Neutrophil (primary cell): ENCODE measurements around the gene CDCP1.

Experiments
- H3K27ac ChIP-seq: fragments of 200-600 bp; sonication (generic); 2 replicates; pipeline ENCODE4 v1.5.1; 2016; ENCODE audit warnings: mild to moderate bottlenecking, moderate library complexity
- H3K27me3 ChIP-seq: fragments of 200-600 bp; sonication (generic); 2 replicates; pipeline ENCODE4 v1.6.0; 2016; ENCODE audit warnings: mild to moderate bottlenecking
- H3K36me3 ChIP-seq: fragments of 200-600 bp; sonication (generic); 2 replicates; pipeline ENCODE4 v1.5.1; 2017
- H3K4me1 ChIP-seq, 2 experiments: fragments of 200-600 bp in 1 of 2; sonication (generic) in 1 of 2; 1 replicate in 1 of 2; 2 replicates in 1 of 2; pipeline versions ENCODE4 v1.5.1 to v1.6.1; 2013 to 2016; ENCODE audit warnings: low read depth in 1 of 2, low read length in 1 of 2, mild to moderate bottlenecking in 1 of 2, moderate library complexity in 1 of 2; ENCODE audit not compliant: control insufficient read depth in 1 of 2, insufficient read depth in 1 of 2
- H3K4me3 ChIP-seq, 2 experiments: fragments of 200-600 bp in 1 of 2; sonication (generic) in 1 of 2; 1 replicate in 1 of 2; 2 replicates in 1 of 2; pipeline ENCODE4 v1.5.1; 2013 to 2016; ENCODE audit warnings: low read depth in 1 of 2, low read length in 1 of 2, mild to moderate bottlenecking in 1 of 2, moderate library complexity in 1 of 2
- H3K9me3 ChIP-seq: fragments of 200-600 bp; sonication (generic); 2 replicates; pipeline ENCODE4 v1.5.1; 2016
- TF ChIP-seq, protein P1 (sequence below): fragments of 200-600 bp; sonication (generic); IDR thresholded peaks from 2 replicates; pipeline ENCODE4 v1.5.1; 2016; ENCODE audit warnings: antibody characterized with exemption

Gene CDCP1

GRCh38 chr3:45043728-45044299 lies 102.4 kb downstream of the CDCP1 start:
- Histone ChIP-seq H3K27me3 (no peaks in the 10 kb centered on the region), H3K4me1 (peaks cover 18 to 28% of the 10 kb centered on the region in 2 experiments), H3K27ac (peak overlapping the region; percentile 53), H3K4me3 (no peak overlapping the region), H3K36me3 (no peaks in the 10 kb centered on the region), H3K9me3 (no peaks in the 10 kb centered on the region)
- TF ChIP-seq, protein P1, sequence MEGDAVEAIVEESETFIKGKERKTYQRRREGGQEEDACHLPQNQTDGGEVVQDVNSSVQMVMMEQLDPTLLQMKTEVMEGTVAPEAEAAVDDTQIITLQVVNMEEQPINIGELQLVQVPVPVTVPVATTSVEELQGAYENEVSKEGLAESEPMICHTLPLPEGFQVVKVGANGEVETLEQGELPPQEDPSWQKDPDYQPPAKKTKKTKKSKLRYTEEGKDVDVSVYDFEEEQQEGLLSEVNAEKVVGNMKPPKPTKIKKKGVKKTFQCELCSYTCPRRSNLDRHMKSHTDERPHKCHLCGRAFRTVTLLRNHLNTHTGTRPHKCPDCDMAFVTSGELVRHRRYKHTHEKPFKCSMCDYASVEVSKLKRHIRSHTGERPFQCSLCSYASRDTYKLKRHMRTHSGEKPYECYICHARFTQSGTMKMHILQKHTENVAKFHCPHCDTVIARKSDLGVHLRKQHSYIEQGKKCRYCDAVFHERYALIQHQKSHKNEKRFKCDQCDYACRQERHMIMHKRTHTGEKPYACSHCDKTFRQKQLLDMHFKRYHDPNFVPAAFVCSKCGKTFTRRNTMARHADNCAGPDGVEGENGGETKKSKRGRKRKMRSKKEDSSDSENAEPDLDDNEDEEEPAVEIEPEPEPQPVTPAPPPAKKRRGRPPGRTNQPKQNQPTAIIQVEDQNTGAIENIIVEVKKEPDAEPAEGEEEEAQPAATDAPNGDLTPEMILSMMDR = no peak

DNA sequence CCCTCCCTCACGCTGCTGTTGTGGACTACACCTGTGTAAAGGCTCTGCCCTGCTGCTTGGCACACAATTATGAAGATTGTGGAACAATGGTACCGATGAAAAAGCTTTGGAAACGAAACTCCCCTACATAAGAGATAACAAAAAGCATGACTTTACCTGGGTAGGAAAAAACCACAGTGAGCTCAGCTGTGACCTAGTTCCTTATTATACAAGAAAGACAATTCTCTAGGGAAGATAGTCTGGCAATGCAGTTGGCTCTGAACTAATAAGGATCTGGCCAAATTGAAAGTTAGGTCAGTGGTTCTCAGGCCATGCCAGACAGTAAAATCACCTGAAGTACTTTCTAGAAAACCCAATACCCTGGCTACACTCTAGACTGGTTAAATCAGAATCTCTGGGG lies 104.0 kb downstream of the CDCP1 start:
- Histone ChIP-seq H3K4me3 (no peak overlapping the region), H3K4me1 (peaks cover 24 to 35% of the 10 kb centered on the region in 2 experiments), H3K36me3 (no peaks in the 10 kb centered on the region), H3K9me3 (no peaks in the 10 kb centered on the region), H3K27ac (peak overlapping the region; percentile 56), H3K27me3 (no peaks in the 10 kb centered on the region)
- TF ChIP-seq, protein P1 = no peak

DNA sequence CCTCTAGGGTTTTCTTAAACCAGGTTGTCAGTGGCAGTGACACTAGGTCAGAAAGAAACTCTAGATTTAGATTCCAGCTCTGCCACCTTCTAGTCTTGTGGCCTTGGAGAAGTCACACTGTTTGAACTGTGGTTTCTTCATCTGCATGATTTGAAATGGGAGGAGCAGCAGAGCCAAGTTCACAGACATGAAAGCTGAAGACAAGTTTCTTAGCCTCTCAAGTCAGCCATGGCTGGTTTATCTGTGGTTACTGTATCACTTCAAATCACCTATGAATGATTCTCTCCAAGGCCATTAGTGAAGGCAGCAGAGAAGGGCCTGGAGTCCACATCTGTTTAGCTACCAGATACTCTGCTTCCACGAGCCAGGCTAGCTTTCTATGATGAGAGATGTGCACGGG lies 104.5 kb downstream of the CDCP1 start:
- H3K4me3 ChIP-seq = no peak overlapping the region
- peaks cover 27 to 40% of the 10 kb centered on the region in 2 experiments for H3K4me1 ChIP-seq
- no peaks in the 10 kb centered on the region for H3K36me3 ChIP-seq
- no peaks in the 10 kb centered on the region for H3K27me3 ChIP-seq
- no peaks in the 10 kb centered on the region for H3K9me3 ChIP-seq
- peak overlapping the region; percentile 56 for H3K27ac ChIP-seq
- TF ChIP-seq, protein P1 = no peak

- Histone ChIP-seq H3K27ac (peak overlapping the region; percentile 22), H3K27me3 (no peaks in the 10 kb centered on the region), H3K4me1 (peaks cover 59 to 60% of the 10 kb centered on the region in 2 experiments), H3K4me3 (no peak overlapping the region), H3K9me3 (no peaks in the 10 kb centered on the region), H3K36me3 (no peaks in the 10 kb centered on the region)
- TF ChIP-seq, protein P1 = peak; percentile 97
Observed at GRCh38 chr3:45037720-45038455, 108.3 kb downstream of the CDCP1 start.

GRCh38 chr3:45035441-45036301 lies 110.5 kb downstream of the CDCP1 start:
- Histone ChIP-seq H3K27me3 (no peaks in the 10 kb centered on the region), H3K9me3 (no peaks in the 10 kb centered on the region), H3K4me1 (peaks cover 41 to 42% of the 10 kb centered on the region in 2 experiments), H3K27ac (peak overlapping the region; percentile 85), H3K4me3 (peak overlapping the region; percentile 47 to 49), H3K36me3 (no peaks in the 10 kb centered on the region)
- TF ChIP-seq, protein P1 = no peak
